Activated naive CD4-positive, alpha-beta T cell treated with anti-CD3 and anti-CD28 coated beads for 36 hours (primary cell): ENCODE data around the gene IL1RL2. TPM values are rescaled to one million over a fixed set of nuclear protein-coding genes. Genes with fewer than 3 reads are reported as not detected.

ENCODE experiments used
- CTCF ChIA-PET: fragments of 350-600 bp; sonication (Branson Sonifier 250); formaldehyde crosslinking; loops from one replicate; lab custom pipeline; 2021; ENCODE audit warnings: antibody characterized with exemption; lab: Charles Lee
- DNase-seq: peaks from one replicate; pipeline ENCODE4 v3.0.0-alpha.2; 2020
- H3K27ac Mint-ChIP-seq: one replicate; pipeline ENCODE4 v1.8.0; 2021; ENCODE audit warnings: mild to moderate bottlenecking, mixed read lengths
- H3K27me3 Mint-ChIP-seq: one replicate; pipeline ENCODE4 v1.8.0; 2021; ENCODE audit warnings: low read depth, mixed read lengths
- H3K36me3 Mint-ChIP-seq: one replicate; pipeline ENCODE4 v1.8.0; 2021; ENCODE audit warnings: low read depth, mixed read lengths
- H3K4me1 Mint-ChIP-seq: one replicate; pipeline ENCODE4 v1.8.0; 2021; ENCODE audit warnings: low read depth, mixed read lengths
- H3K4me3 Mint-ChIP-seq: one replicate; pipeline ENCODE4 v1.8.0; 2021; ENCODE audit warnings: mild to moderate bottlenecking, moderate library complexity, mixed read lengths
- H3K9me3 Mint-ChIP-seq: one replicate; pipeline ENCODE4 v1.8.0; 2021; ENCODE audit warnings: mixed read lengths
- intact Hi-C: fragments of 100-400 bp; cut with micrococcal nuclease; formaldehyde crosslinking; loops from one replicate; pipeline ENCODE4 v1.15.1; 2023
- total RNA-seq, 2 experiments: library from RNA; stranded (reverse); gene quantifications; one replicate each; pipeline ENCODE4 v1.2.3, GENCODE V29; 2021

The IL1RL2 gene
- total RNA-seq, 2 experiments from 2014 or later: 0.30 to 0.91 TPM

DNA sequence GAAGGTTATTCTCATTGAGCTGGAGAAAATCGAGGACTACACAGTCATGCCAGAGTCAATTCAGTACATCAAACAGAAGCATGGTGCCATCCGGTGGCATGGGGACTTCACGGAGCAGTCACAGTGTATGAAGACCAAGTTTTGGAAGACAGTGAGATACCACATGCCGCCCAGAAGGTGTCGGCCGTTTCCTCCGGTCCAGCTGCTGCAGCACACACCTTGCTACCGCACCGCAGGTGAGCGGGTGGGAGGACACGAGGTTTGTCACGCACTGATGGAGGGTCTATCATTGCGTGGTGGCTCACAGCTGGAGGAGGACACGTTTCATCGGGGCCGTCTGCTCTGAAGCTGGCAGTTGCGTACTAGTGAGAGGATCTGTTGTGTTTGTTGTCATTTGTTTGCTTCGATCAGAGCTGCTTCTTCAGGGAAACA lies 48.2 kb downstream of the IL1RL2 start:
- Mint-ChIP-seq H3K9me3 (no peaks in the 10 kb centered on the region), H3K36me3 (no peaks in the 10 kb centered on the region), H3K4me1 (peaks cover 40% of the 10 kb centered on the region), H3K4me3 (no peak overlapping the region), H3K27ac (no peak overlapping the region), H3K27me3 (no peaks in the 10 kb centered on the region)
- peak; percentile 67 for DNase-seq
- CTCF ChIA-PET: interaction anchor here (0.7 to 4.6 kb wide), 12 partner anchors 14 to 351 kb away, joined by 3 to 21 read pairs (median 5); no protein-coding TSS in a partner anchor
- intact Hi-C loops: loop anchor here (2.0 kb wide), 1 partner anchor 382 kb away; no protein-coding TSS in a partner anchor

DNA sequence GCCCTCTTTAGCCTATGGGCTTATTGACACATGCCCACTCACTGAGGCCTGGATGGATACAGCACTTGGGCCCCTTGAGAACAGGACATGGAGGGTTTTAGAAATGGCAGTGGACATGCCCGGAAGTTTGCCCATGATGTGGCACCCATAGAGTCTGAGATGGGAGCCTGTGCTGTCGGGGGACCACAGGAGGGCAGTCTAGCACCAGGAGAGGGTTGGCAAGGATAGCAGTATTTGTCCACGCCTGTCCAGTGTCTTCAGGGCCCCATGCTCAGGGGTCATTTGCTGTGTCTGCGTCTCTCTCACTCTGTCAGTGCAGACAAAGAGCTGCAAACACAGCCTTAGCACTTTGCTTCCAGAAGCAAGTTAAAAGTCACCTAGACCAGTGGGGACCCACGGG lies 48.7 kb downstream of the IL1RL2 start:
- Mint-ChIP-seq H3K27me3 (no peaks in the 10 kb centered on the region), H3K27ac (no peak overlapping the region), H3K4me1 (peaks cover 43% of the 10 kb centered on the region), H3K4me3 (no peak overlapping the region), H3K9me3 (no peaks in the 10 kb centered on the region), H3K36me3 (no peaks in the 10 kb centered on the region)
- intact Hi-C loops: loop anchor here (2.0 kb wide), 1 partner anchor 381 kb away; no protein-coding TSS in a partner anchor
- CTCF ChIA-PET: interaction anchor here (0.5 to 4.6 kb wide), 15 partner anchors 13 to 352 kb away, joined by 3 to 21 read pairs (median 4); no protein-coding TSS in a partner anchor
- peak; percentile 68 for DNase-seq

DNA sequence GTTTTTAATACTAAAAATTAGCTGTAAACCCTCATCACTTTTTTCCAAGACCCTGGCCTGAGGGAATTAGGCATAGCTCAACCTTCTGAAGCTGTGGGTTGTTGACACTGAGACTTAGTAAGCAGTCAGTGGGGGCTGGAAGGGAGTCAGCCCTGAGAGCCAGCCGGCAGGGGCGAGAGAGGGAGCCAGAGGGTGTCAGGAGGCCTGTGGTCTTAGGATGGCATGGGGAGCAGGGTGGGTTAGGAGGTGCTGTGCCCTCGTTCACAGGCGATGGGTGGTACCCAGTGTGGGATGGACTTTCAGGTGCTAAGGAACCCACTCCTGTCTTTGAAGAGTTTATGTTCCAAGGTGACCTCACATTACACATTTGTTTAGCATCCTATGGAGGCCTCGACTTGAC lies 49.3 kb downstream of the IL1RL2 start:
- no peak for DNase-seq
- H3K9me3 Mint-ChIP-seq: no peaks in the 10 kb centered on the region
- intact Hi-C loops: no loop called here

DNA sequence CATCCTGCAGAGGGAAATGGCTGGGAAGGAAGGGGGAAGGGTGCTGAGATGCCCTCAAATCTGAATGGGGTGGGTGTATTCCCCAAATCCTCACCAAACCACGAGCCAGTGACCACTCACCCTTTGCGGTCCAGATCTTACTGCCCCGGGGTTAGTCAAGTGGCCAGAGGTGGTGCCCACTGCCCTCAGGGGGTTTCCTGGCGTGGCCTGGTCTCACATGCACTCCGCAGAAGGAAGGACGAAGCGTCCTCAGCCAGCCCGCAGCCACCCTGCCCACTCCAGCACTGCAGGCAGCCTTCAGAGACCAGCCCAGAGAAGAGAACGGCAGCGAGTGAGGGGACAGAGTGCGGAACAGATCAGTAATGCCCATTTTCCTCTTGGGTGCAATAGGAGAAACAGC lies 50.4 kb downstream of the IL1RL2 start:
- no peak for DNase-seq
- Mint-ChIP-seq H3K27ac (no peak overlapping the region), H3K9me3 (no peaks in the 10 kb centered on the region), H3K36me3 (no peaks in the 10 kb centered on the region), H3K4me3 (no peak overlapping the region), H3K4me1 (peaks cover 50% of the 10 kb centered on the region), H3K27me3 (no peaks in the 10 kb centered on the region)
- intact Hi-C loops: no loop called here
- CTCF ChIA-PET: interaction anchor here (0.5 to 4.6 kb wide), 4 partner anchors 204 to 354 kb away, joined by 3 to 21 read pairs (median 9); no protein-coding TSS in a partner anchor

More for the DNA sequence above, 49.3 kb downstream of the IL1RL2 start:
- CTCF ChIA-PET: interaction anchor here (0.5 to 4.6 kb wide), 14 partner anchors 13 to 352 kb away, joined by 3 to 21 read pairs (median 4); no protein-coding TSS in a partner anchor
- peaks cover 49% of the 10 kb centered on the region for H3K4me1 Mint-ChIP-seq
- H3K36me3 Mint-ChIP-seq: no peaks in the 10 kb centered on the region
- no peak overlapping the region for H3K4me3 Mint-ChIP-seq
- H3K27ac Mint-ChIP-seq: no peak overlapping the region
- no peaks in the 10 kb centered on the region for H3K27me3 Mint-ChIP-seq

DNA sequence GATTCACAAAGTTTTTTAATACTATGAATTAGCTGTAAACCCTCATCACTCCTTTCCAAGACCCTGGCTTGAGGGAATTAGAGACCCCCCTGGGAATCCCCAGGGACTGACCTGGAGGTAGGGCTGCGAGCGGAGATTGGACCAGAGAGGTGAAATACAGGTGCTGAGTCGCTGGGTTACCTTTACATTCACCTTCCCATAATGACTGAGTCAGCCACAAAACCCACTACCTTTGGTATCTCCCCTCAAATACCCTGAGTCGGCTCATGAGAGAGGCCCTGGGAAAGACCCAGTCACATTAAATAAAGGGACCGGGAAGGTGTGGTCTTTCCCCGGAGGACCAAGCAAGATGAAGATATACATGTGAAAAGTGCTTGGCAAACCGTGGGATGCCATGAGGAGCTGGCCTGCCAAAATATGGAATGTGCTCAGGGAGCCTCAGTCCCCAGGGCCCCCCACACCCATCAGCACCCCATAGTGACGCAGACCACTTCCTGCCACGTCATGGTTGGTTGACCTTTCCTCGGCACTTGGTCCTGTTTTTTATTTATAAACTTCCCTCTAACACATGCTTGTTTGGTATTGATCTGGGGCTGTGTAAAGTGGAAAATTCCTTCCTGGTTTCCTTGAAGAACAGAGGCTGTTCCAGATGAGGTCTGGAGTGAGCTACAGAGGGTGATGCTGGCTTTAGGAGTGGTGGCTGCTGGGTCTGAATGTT lies 51.4 kb downstream of the IL1RL2 start:
- Mint-ChIP-seq H3K4me1 (peaks cover 50% of the 10 kb centered on the region), H3K27me3 (no peaks in the 10 kb centered on the region), H3K36me3 (no peaks in the 10 kb centered on the region), H3K9me3 (no peaks in the 10 kb centered on the region), H3K4me3 (no peak overlapping the region), H3K27ac (peak overlapping the region; percentile 83)
- intact Hi-C loops: no loop called here
- CTCF ChIA-PET: interaction anchor here (0.8 to 6.8 kb wide), 11 partner anchors 10 to 354 kb away, joined by 3 to 96 read pairs (median 4); no protein-coding TSS in a partner anchor
- DNase-seq: peak; percentile 43

DNA sequence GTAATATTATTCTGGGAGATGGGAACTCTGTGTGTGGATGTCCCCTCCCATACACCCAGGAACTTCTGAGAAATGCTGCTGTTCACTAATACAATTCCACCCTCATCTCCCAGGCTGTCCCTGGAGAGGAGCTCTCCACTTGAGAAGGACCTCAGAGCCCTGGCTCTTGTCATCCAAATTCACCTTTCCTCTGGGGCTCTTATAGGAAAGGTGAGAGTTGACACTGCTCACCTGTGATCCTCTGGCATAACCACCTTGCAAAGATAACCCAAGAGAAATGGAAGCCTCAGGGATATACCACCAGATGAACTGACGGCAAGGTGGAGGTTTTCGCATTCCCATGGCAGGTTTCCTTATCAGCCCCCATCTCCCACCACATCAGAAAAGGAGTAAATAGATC lies 52.0 kb downstream of the IL1RL2 start:
- Mint-ChIP-seq H3K4me1 (peaks cover 48% of the 10 kb centered on the region), H3K4me3 (no peak overlapping the region)

DNA sequence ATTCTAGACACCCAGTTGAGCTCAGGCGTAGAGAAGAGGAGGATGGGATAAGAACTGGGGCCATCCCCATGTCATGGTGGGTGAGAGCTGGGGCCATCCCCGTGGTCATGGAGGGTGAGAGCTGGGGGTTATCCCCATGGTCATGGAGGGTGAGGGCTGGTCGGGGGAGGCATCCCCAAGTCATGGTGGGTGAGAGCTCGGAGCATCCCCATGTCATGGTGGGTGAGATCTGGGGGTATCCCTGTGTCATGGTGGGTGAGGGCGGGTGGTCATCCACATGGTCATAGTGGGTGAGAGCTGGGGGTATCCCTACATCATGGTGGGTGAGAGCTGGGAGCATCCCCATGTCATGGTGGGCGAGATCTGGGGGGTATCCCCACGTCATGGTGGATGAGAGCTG lies 52.5 kb downstream of the IL1RL2 start:
- DNase-seq: no peak
- peak overlapping the region; percentile 11 for H3K27ac Mint-ChIP-seq
- CTCF ChIA-PET: interaction anchor here (0.5 to 6.8 kb wide), 27 partner anchors 8 to 358 kb away, joined by 3 to 96 read pairs (median 6); partner anchors contain the start of genes IL18R1 and IL1RL2
- intact Hi-C loops: no loop called here
- H3K27me3 Mint-ChIP-seq: no peaks in the 10 kb centered on the region
- H3K4me3 Mint-ChIP-seq: no peak overlapping the region
- H3K4me1 Mint-ChIP-seq: peaks cover 42% of the 10 kb centered on the region
- no peaks in the 10 kb centered on the region for H3K9me3 Mint-ChIP-seq
- no peaks in the 10 kb centered on the region for H3K36me3 Mint-ChIP-seq

More for the DNA sequence above, 52.0 kb downstream of the IL1RL2 start:
- intact Hi-C loops: no loop called here
- Mint-ChIP-seq H3K27ac (peak overlapping the region; percentile 83), H3K27me3 (no peaks in the 10 kb centered on the region), H3K9me3 (no peaks in the 10 kb centered on the region), H3K36me3 (no peaks in the 10 kb centered on the region)
- CTCF ChIA-PET: interaction anchor here (0.5 to 6.8 kb wide), 13 partner anchors 9 to 355 kb away, joined by 3 to 96 read pairs (median 6); no protein-coding TSS in a partner anchor
- no peak for DNase-seq

DNA sequence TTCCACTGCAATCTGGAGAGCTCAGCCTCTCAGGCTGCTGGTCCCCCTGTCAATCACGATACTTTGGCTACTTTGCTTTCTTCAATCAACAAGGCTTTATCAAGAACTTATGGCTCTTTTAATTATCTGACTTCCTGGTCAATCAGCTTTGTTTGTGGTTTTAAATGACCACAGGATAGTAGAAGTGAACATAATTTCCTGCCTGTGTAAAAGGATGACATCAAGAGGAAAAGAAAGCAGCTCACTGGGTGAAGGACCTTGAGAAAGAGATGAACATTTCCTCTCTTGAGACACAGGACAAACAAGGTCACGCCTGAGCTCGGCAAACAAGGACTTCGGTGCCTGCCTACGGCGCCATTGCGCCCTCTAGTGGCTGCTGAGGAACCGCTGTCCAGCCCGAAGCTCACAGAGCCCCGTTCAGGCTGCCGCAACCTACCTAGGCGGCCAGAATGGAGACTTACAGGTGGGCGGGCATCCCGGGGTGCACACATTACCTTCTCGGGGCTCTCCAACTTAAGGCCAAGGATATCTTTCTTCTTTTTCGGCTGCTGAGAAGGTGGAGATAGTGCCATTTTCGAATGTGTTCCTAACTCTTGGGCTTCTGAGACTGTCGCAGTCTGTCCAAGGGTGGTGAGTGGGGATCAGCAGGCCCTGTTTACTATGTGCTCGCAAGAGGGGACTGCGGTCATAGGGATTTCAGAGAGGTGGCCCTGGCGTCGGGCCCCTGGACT lies 54.0 kb downstream of the IL1RL2 start:
- H3K4me3 Mint-ChIP-seq: no peak overlapping the region
- peak overlapping the region; percentile 7 for H3K27ac Mint-ChIP-seq
- H3K27me3 Mint-ChIP-seq: no peaks in the 10 kb centered on the region
- H3K9me3 Mint-ChIP-seq: no peaks in the 10 kb centered on the region
- H3K4me1 Mint-ChIP-seq: peaks cover 31% of the 10 kb centered on the region
- intact Hi-C loops: loop anchor here (1.0 to 5.0 kb wide), 7 partner anchors 56 to 822 kb away; no protein-coding TSS in a partner anchor
- DNase-seq: peak; percentile 92
- no peaks in the 10 kb centered on the region for H3K36me3 Mint-ChIP-seq
- CTCF ChIA-PET: interaction anchor here (0.6 to 6.8 kb wide), 90 partner anchors 11 to 904 kb away, joined by 3 to 96 read pairs (median 4); partner anchors contain the start of genes IL18R1, IL1R1 and IL1RL2

DNA sequence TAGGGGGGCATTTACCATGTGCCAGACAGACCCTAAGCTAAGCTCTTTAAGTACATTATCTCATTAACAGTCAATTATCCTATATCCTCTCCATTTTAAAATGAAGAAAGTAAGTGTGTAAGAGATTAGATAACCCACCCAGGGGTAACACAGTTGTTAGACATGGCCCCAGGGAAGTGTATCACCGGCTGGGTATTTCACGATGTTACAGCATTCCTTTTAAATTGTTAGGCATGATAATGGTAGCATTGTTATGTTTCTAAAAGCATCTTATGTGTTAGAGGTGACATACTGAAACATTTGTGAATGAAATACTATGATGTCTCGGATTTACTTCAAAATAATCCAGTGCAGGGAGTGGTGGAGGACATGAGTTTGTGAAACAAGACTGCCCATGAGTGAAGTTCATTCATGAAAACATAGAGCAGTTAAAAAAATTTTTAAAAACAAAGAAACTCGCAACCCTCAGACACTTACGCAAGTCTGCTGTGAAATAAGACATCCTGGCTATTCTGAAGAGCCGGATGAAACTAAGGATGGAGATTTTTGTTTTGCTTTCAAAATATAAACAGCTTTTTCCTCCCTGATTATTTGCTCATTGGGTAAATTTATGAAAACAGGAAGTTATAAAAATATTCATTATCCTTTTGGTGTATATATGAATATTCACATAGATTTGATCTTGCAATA lies 54.9 kb downstream of the IL1RL2 start:
- Mint-ChIP-seq H3K27ac (no peak overlapping the region), H3K36me3 (no peaks in the 10 kb centered on the region), H3K9me3 (no peaks in the 10 kb centered on the region), H3K27me3 (no peaks in the 10 kb centered on the region), H3K4me3 (no peak overlapping the region), H3K4me1 (peaks cover 31% of the 10 kb centered on the region)
- CTCF ChIA-PET: interaction anchor here (0.7 to 6.8 kb wide), 22 partner anchors 10 to 360 kb away, joined by 3 to 96 read pairs (median 10); partner anchors contain the start of gene IL18R1
- no peak for DNase-seq
- intact Hi-C loops: loop anchor here (5.0 kb wide), 1 partner anchor 339 kb away; no protein-coding TSS in a partner anchor

DNA sequence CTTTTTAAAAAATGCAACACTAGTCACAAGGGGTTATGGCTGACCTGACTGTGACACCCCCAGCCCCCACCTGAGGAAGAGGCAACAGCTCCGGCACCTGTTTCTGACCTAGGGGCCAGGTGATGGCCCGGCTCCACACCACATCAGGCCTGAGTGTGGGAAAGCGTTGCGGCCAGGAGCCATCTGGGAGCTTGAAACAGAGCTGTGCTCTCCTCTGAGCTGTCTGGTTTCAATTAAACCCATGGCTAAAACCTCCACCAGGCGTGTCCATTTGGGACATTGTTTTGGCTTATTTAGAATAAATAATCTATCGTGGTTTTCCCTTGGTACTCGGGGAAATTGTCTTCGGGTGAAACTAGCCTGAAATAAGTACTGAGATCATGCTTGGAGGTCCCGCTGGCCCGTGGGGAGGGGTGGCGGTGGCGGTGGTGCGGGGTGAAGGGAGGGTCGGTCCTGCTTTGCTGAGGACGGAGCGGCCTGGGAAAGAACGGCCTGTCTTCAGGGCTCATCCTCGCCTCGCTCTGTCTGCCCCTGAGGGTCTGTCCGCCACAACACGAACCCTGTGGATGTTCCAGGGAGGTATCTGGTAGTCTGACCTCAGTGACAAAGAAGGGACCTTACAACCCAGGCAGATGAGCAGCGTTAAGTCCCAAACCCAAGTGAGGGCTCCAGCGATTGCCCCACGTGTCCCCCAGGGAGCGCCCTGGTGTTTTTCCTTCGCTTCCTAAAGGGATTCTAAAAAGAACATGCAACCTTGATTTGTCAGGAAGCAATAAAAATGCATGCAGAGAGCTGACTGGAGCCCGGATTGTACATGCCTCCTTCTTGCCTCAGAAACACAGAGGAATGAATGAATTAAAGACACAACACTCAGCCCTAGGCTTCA lies 58.7 kb downstream of the IL1RL2 start:
- DNase-seq: no peak
- Mint-ChIP-seq H3K27me3 (no peaks in the 10 kb centered on the region), H3K4me1 (peaks cover 7% of the 10 kb centered on the region), H3K27ac (no peak overlapping the region), H3K36me3 (no peaks in the 10 kb centered on the region), H3K4me3 (no peak overlapping the region), H3K9me3 (no peaks in the 10 kb centered on the region)
- intact Hi-C loops: no loop called here
- CTCF ChIA-PET: interaction anchor here (1.3 kb wide), 3 partner anchors 110 to 362 kb away, joined by 3 to 6 read pairs (median 3); partner anchors contain the start of gene IL18R1
